Activated gamma-delta T cell (primary cell): ENCODE data around the gene EYS.
"Not testable (repeated sequence)": the region's sequence is repeated elsewhere in the genome, so short reads cannot be mapped to it uniquely, and the experiment has no call there.

ENCODE experiments used
- DNase-seq: peaks from one replicate; lab custom pipeline; 2025; lab: John Stamatoyannopoulos, UW

EYS gene

GRCh38 chr6:64041373-64041772, 1665.7 kb downstream of the EYS start:
- DNase-seq, result no peak

- no peak for DNase-seq
Measured at GRCh38 chr6:64040113-64040512, 1666.9 kb downstream of the EYS start.

GRCh38 chr6:64037427-64037826, 1669.6 kb downstream of the EYS start:
- DNase-seq, result no peak

- DNase-seq, result no peak
Measured at GRCh38 chr6:64034910-64035655, 1671.9 kb downstream of the EYS start.

GRCh38 chr6:64034291-64034690, 1672.7 kb downstream of the EYS start:
- no peak for DNase-seq

- not testable (repeated sequence) for DNase-seq
Measured at GRCh38 chr6:64030950-64031618, 1675.9 kb downstream of the EYS start.

GRCh38 chr6:64023693-64024092, 1683.3 kb downstream of the EYS start:
- no peak for DNase-seq

GRCh38 chr6:64014595-64014994, 1692.4 kb downstream of the EYS start:
- DNase-seq, result no peak

GRCh38 chr6:64013011-64013410, 1694.0 kb downstream of the EYS start:
- no peak for DNase-seq

GRCh38 chr6:64012351-64013001, 1694.5 kb downstream of the EYS start:
- DNase-seq, result no peak

GRCh38 chr6:64010666-64011065, 1696.4 kb downstream of the EYS start:
- DNase-seq, result no peak

GRCh38 chr6:64010010-64010409, 1697.0 kb downstream of the EYS start:
- no peak for DNase-seq

- DNase-seq, result no peak
Measured at GRCh38 chr6:64006246-64006645, 1700.8 kb downstream of the EYS start.

- DNase-seq, result no peak
Measured at GRCh38 chr6:64000818-64001491, 1706.1 kb downstream of the EYS start.

GRCh38 chr6:63999613-64000012, 1707.4 kb downstream of the EYS start:
- no peak for DNase-seq

GRCh38 chr6:63998991-63999390, 1708.0 kb downstream of the EYS start:
- DNase-seq, result no peak

GRCh38 chr6:63997734-63998133, 1709.3 kb downstream of the EYS start:
- no peak for DNase-seq

- no peak for DNase-seq
Measured at GRCh38 chr6:63997221-63997620, 1709.8 kb downstream of the EYS start.

- DNase-seq, result no peak
Measured at GRCh38 chr6:63985223-63985622, 1721.8 kb downstream of the EYS start.

- no peak for DNase-seq
Measured at GRCh38 chr6:63975699-63976098, 1731.3 kb downstream of the EYS start.

GRCh38 chr6:63968650-63969049, 1738.4 kb downstream of the EYS start:
- no peak for DNase-seq

- no peak for DNase-seq
Measured at GRCh38 chr6:63964366-63964765, 1742.7 kb downstream of the EYS start.
